H1 (cell line): ENCODE results near the gene F11R. TPM values are rescaled to one million over a fixed set of nuclear protein-coding genes. Genes with fewer than 3 reads are reported as not detected.
A peak's percentile ranks its signal among the peaks of the same experiment; 100 is the strongest.

Source experiments
- CTCF ChIA-PET: fragments of 300-600 bp; sonication (Branson Sonifier 250); formaldehyde crosslinking; loops from one replicate; lab custom pipeline; 2021; ENCODE audit not compliant: partially characterized antibody; lab: Charles Lee
- POLR2A ChIA-PET: fragments of 300-600 bp; sonication (Branson Sonifier 250); formaldehyde crosslinking; loops from one replicate; lab custom pipeline; 2021; ENCODE audit warnings: inconsistent platforms; ENCODE audit not compliant: partially characterized antibody; lab: Charles Lee
- DNase-seq, 2 experiments: peaks; one replicate each; pipeline versions ENCODE4 v3.0.0 to v3.0.0-alpha.2; 2010 to 2022; ENCODE audit warnings: low spot score in 2 of 2, low read depth in 1 of 2, mixed read lengths in 1 of 2
- FAIRE-seq: peaks from 2 replicates; lab custom pipeline; 2011; peaks lifted over from hg19 to GRCh38; lab: Jason Lieb, UNC
- H2AFZ ChIP-seq: 2 replicates; pipeline ENCODE4 v1.8.1; 2012; ENCODE audit warnings: low read length, inconsistent platforms
- H2AK5ac ChIP-seq: 2 replicates; pipeline ENCODE4 v1.6.1; 2013; ENCODE audit warnings: low read depth, low read length
- H2BK120ac ChIP-seq: replicated peaks from 2 replicates; pipeline ENCODE3; 2013; ENCODE audit warnings: low read depth, low read length, inconsistent platforms
- H2BK12ac ChIP-seq: 2 replicates; pipeline ENCODE4 v1.6.1; 2013; ENCODE audit warnings: low read depth, low read length
- H2BK15ac ChIP-seq: 2 replicates; pipeline ENCODE4 v1.6.1; 2013; ENCODE audit warnings: low read length
- H2BK20ac ChIP-seq: 2 replicates; pipeline ENCODE4 v1.6.1; 2013; ENCODE audit warnings: low read length
- H2BK5ac ChIP-seq: 2 replicates; pipeline ENCODE4 v1.6.1; 2013; ENCODE audit warnings: low read depth, low read length
- H3K14ac ChIP-seq: 2 replicates; pipeline ENCODE4 v1.6.1; 2013; ENCODE audit warnings: inconsistent platforms; ENCODE audit not compliant: insufficient read length
- H3K18ac ChIP-seq: 2 replicates; pipeline ENCODE4 v1.6.1; 2013; ENCODE audit warnings: low read length; ENCODE audit errors: extremely low read depth
- H3K23ac ChIP-seq: 2 replicates; pipeline ENCODE4 v1.6.1; 2013; ENCODE audit warnings: inconsistent platforms; ENCODE audit not compliant: insufficient read length
- H3K23me2 ChIP-seq: 2 replicates; pipeline ENCODE4 v1.6.1; 2013; ENCODE audit warnings: low read depth, low read length
- H3K27ac ChIP-seq: 2 replicates; pipeline ENCODE4 v1.6.1; 2011; ENCODE audit warnings: low read depth, low read length, inconsistent platforms
- H3K27me3 ChIP-seq, 4 experiments: replicated peaks in 1 of 4; 1 replicate in 1 of 4; 2 replicates in 3 of 4; pipeline versions ENCODE4 v1.6.1 to v1.8.1; 2011 to 2013; ENCODE audit warnings: low read length in 3 of 4, mild to moderate bottlenecking in 3 of 4, inconsistent platforms in 2 of 4, mixed read lengths in 2 of 4, moderate library complexity in 1 of 4; ENCODE audit not compliant: control insufficient read depth in 3 of 4, insufficient read depth in 3 of 4; ENCODE audit errors: extremely low read depth in 1 of 4
- H3K36me3 ChIP-seq, 4 experiments: 2 replicates each; pipeline versions ENCODE4 v1.6.1 to v1.8.1; 2011 to 2013; ENCODE audit warnings: mild to moderate bottlenecking in 4 of 4, low read length in 3 of 4, moderate library complexity in 2 of 4, control low read depth in 1 of 4, inconsistent platforms in 1 of 4; ENCODE audit not compliant: insufficient read depth in 4 of 4, control insufficient read depth in 2 of 4
- H3K4ac ChIP-seq: replicated peaks from 2 replicates; pipeline ENCODE3; 2013; ENCODE audit warnings: low read length, low read depth, mixed read lengths, inconsistent platforms; ENCODE audit not compliant: insufficient read length
- H3K4me1 ChIP-seq, 4 experiments: replicated peaks in 1 of 4; 1 replicate in 1 of 4; 2 replicates in 3 of 4; pipeline versions ENCODE4 v1.6.1 to v1.8.1; 2011 to 2013; ENCODE audit warnings: low read length in 3 of 4, inconsistent platforms in 2 of 4, mixed read lengths in 1 of 4; ENCODE audit not compliant: insufficient read depth in 4 of 4, control insufficient read depth in 3 of 4
- H3K4me2 ChIP-seq, 2 experiments: 2 replicates each; pipeline versions ENCODE4 v1.6.1 to v1.8.1; 2011 to 2013; ENCODE audit warnings: low read depth in 2 of 2, low read length in 2 of 2, control low read depth in 1 of 2, inconsistent platforms in 1 of 2, mild to moderate bottlenecking in 1 of 2; ENCODE audit not compliant: insufficient read depth in 1 of 2
- H3K4me3 ChIP-seq, 4 experiments: fragments of 200-600, 300-600 bp in 1 of 4; sonication (generic), shearing (Covaris generic), sonication (Bioruptor Twin) in 1 of 4; 2 replicates each; pipeline versions ENCODE4 v1.5.1 to v1.8.1; 2011 to 2016; ENCODE audit warnings: low read length in 4 of 4, low read depth in 3 of 4, control low read depth in 2 of 4, inconsistent platforms in 2 of 4, mild to moderate bottlenecking in 2 of 4, mixed read lengths in 1 of 4, moderate library complexity in 1 of 4; ENCODE audit not compliant: insufficient read depth in 2 of 4; ENCODE audit errors: extremely low read depth in 1 of 4
- H3K56ac ChIP-seq: replicated peaks from 2 replicates; pipeline ENCODE3; 2013; ENCODE audit warnings: low read depth, mild to moderate bottlenecking, mixed read lengths, low read length, inconsistent platforms; ENCODE audit not compliant: insufficient read length
- H3K79me1 ChIP-seq: 2 replicates; pipeline ENCODE4 v1.6.1; 2013; ENCODE audit warnings: low read depth, low read length, control low read depth
- H3K79me2 ChIP-seq, 2 experiments: 2 replicates each; pipeline versions ENCODE4 v1.6.1 to v1.8.1; 2012 to 2013; ENCODE audit warnings: low read length in 2 of 2, mild to moderate bottlenecking in 2 of 2, inconsistent platforms in 1 of 2; ENCODE audit not compliant: insufficient read depth in 2 of 2, control insufficient read depth in 1 of 2
- H3K9ac ChIP-seq, 4 experiments: replicated peaks in 1 of 4; 1 replicate in 1 of 4; 2 replicates in 3 of 4; pipeline versions ENCODE4 v1.6.1 to v1.8.1; 2011 to 2013; ENCODE audit warnings: low read depth in 3 of 4, low read length in 3 of 4, control low read depth in 2 of 4, mild to moderate bottlenecking in 2 of 4, moderate library complexity in 2 of 4, inconsistent platforms in 1 of 4; ENCODE audit errors: extremely low read depth in 1 of 4
- H3K9me3 ChIP-seq, 2 experiments: 2 replicates each; pipeline versions ENCODE4 v1.6.1 to v1.8.1; 2012 to 2013; ENCODE audit warnings: mild to moderate bottlenecking in 2 of 2, moderate library complexity in 2 of 2, control low read depth in 1 of 2, inconsistent platforms in 1 of 2, low read depth in 1 of 2, low read length in 1 of 2, mixed read lengths in 1 of 2; ENCODE audit not compliant: insufficient read depth in 2 of 2
- H4K20me1 ChIP-seq, 2 experiments: replicated peaks in 1 of 2; 2 replicates each; pipeline versions ENCODE3 to v1.8.1; 2011 to 2013; ENCODE audit warnings: inconsistent platforms in 2 of 2, low read length in 2 of 2, mild to moderate bottlenecking in 1 of 2; ENCODE audit not compliant: insufficient read depth in 2 of 2, control insufficient read depth in 1 of 2
- H4K5ac ChIP-seq: 2 replicates; pipeline ENCODE4 v1.6.1; 2013; ENCODE audit warnings: low read length, low read depth, mixed read lengths, inconsistent platforms; ENCODE audit not compliant: insufficient read length
- H4K8ac ChIP-seq: 2 replicates; pipeline ENCODE4 v1.8.0; 2013; ENCODE audit warnings: mild to moderate bottlenecking, moderate library complexity, low read length, inconsistent platforms; ENCODE audit not compliant: insufficient read depth; ENCODE audit errors: extremely low read depth
- H4K91ac ChIP-seq: replicated peaks from 2 replicates; pipeline ENCODE3; 2013; ENCODE audit warnings: low read length, mixed read lengths, inconsistent platforms; ENCODE audit not compliant: insufficient read length
- ATF2 ChIP-seq: IDR thresholded peaks from 2 replicates; pipeline ENCODE4 v1.6.1; 2012; ENCODE audit warnings: low read length, inconsistent platforms
- CEBPB ChIP-seq: IDR thresholded peaks from 2 replicates; pipeline ENCODE4 v1.6.1; 2012; ENCODE audit warnings: low read depth, low read length
- CHD1 ChIP-seq: IDR thresholded peaks from 2 replicates; pipeline ENCODE4 v1.6.1; 2012; ENCODE audit warnings: low read depth, low read length, improper control_type of control experiment
- KDM4A ChIP-seq: IDR thresholded peaks from one replicate; pipeline ENCODE4 v1.7.1; 2012; ENCODE audit warnings: low read depth, mild to moderate bottlenecking, moderate library complexity, low read length, inconsistent platforms; ENCODE audit not compliant: severe bottlenecking
- MAX ChIP-seq: IDR thresholded peaks from 2 replicates; pipeline ENCODE4 v1.6.1; 2012; ENCODE audit warnings: inconsistent platforms
- POLR2A ChIP-seq, 2 experiments: IDR thresholded peaks; 1 replicate in 1 of 2; 2 replicates in 1 of 2; pipeline ENCODE4 v1.6.1; 2011; ENCODE audit warnings: low read depth in 2 of 2, low read length in 2 of 2, mild to moderate bottlenecking in 2 of 2; ENCODE audit errors: control extremely low read depth in 1 of 2
- TAF7 ChIP-seq: optimal IDR thresholded peaks from 2 replicates; pipeline ENCODE3; 2011; ENCODE audit warnings: low read depth, mild to moderate bottlenecking, inconsistent platforms, low read length, moderate library complexity, borderline replicate concordance
- WGBS, 2 experiments: shearing (Covaris generic) in 1 of 2; methylation state at CpG; one replicate each; pipeline versions ENCODE4 v1.1.6 to v1.1.7; 2013 to 2015; ENCODE audit warnings: low lambda C conversion rate in 2 of 2, mixed read lengths in 2 of 2, inconsistent platforms in 1 of 2, low coverage in 1 of 2, missing lambda C conversion rate in 1 of 2; ENCODE audit not compliant: insufficient replicate concordance in 2 of 2, insufficient coverage in 1 of 2, insufficient read length in 1 of 2; ENCODE audit errors: extremely low coverage in 1 of 2, missing lambda C conversion rate in 1 of 2; 5-methylcytosine and 5-hydroxymethylcytosine counted together
- polyA plus RNA-seq, 7 experiments: library from polyadenylated mRNA; depleted of rRNA in 3 of 7; stranded (reverse) in 5 of 7; unstranded in 2 of 7; fragments of >200 nt in 5 of 7; fragments of 200-250 nt in 2 of 7; gene quantifications; 1 replicate in 5 of 7; 2 replicates in 1 of 7; 4 replicates in 1 of 7; pipeline versions ENCODE4 v1.2.1 to v1.2.3, GENCODE V29; 2011 to 2013; ENCODE audit warnings: missing spikeins in 2 of 7, mixed read lengths in 2 of 7
- total RNA-seq: library from RNA; stranded (reverse); fragmentation: NEBNext Ultra II Directional; extraction: Animal tissue kit (Norgen Biotek cat#: 25700); gene quantifications from 2 replicates; pipeline ENCODE4 v1.2.1, GENCODE V29; 2021

Gene F11R
- total and polyA plus RNA-seq, 2 of the 8 experiments (the other 6 are each of a cell fraction or from before 2014, with no cell fraction given), result 159 to 200 TPM

- no peak overlapping the region for H3K9ac ChIP-seq
- no peak overlapping the region for H3K14ac ChIP-seq
- H4K5ac ChIP-seq, result no peak overlapping the region
- H3K4ac ChIP-seq, result no peak overlapping the region
- no peak overlapping the region for H4K8ac ChIP-seq
- no peak overlapping the region for H2BK120ac ChIP-seq
- H3K79me1 ChIP-seq, result no peaks in the 10 kb centered on the region
- no peak overlapping the region for H3K27ac ChIP-seq
- H3K23ac ChIP-seq, result no peak overlapping the region
- no peak overlapping the region for H2BK15ac ChIP-seq
- no peak overlapping the region for H2AK5ac ChIP-seq
- peak overlapping the region; percentile 23 for H4K91ac ChIP-seq
- H3K4me2 ChIP-seq, result no peak overlapping the region
- ChIA-PET CTCF (interaction anchor here (0.5 to 8.2 kb wide), 59 partner anchors 8 to 545 kb away, joined by 3 to 219 read pairs (median 6); partner anchors contain the start of genes KLHDC9, LY9, SLAMF7 and USF1), POLR2A (interaction anchor here (1.1 to 1.5 kb wide), 3 partner anchors 18 to 117 kb away, joined by 3 to 4 read pairs (median 3); partner anchors contain the start of gene USF1)
- H3K18ac ChIP-seq, result no peak overlapping the region
- DNase-seq (no peak), FAIRE-seq (no peak)
- no peak overlapping the region for H2BK20ac ChIP-seq
- H3K79me2 ChIP-seq, result no peaks in the 10 kb centered on the region
- H4K20me1 ChIP-seq, result no peaks in the 10 kb centered on the region
- H2AFZ ChIP-seq, result no peak overlapping the region
- H2BK5ac ChIP-seq, result no peak overlapping the region
- peaks cover 0 to 9% (median 3%) of the 10 kb centered on the region in 4 experiments; a peak in 6 of 7 replicates for H3K4me1 ChIP-seq
- no peak overlapping the region for H3K4me3 ChIP-seq
- no peak overlapping the region for H3K56ac ChIP-seq
- no peak for TF ChIP-seq MAX
- TF ChIP-seq KDM4A, result no peak
- no peak for TF ChIP-seq ATF2
- TF ChIP-seq POLR2A (IDR thresholded peaks at IDR 0.05; ENCODE audit: control extremely low read depth in 1 of 2, low read depth in 2 of 2, low read length in 2 of 2), result no peak
- no peak for TF ChIP-seq TAF7
- no peak for TF ChIP-seq CEBPB
- no peak for TF ChIP-seq CHD1
- H3K36me3 ChIP-seq, result no peaks in the 10 kb centered on the region
- no peaks in the 10 kb centered on the region for H3K23me2 ChIP-seq
- 84% methylated on average over 2 of the region's 2 CpGs; no CpG with 5 or more reads in 1 of the 2 experiments for WGBS, 2 experiments
- H3K9me3 ChIP-seq, result no peaks in the 10 kb centered on the region
- no peaks in the 10 kb centered on the region for H3K27me3 ChIP-seq
- H2BK12ac ChIP-seq, result no peak overlapping the region; the same call in 1 of the 2 replicates
Observed at GRCh38 chr1:160952129-160952510, 68.8 kb downstream of the F11R start.
